DND-41 (cell line): ENCODE data around the gene PP2D1.

Experiments
- EZH2 ChIP-seq: IDR thresholded peaks from 3 replicates; pipeline ENCODE4 v1.6.1; 2012; ENCODE audit warnings: borderline replicate concordance, low read depth, mild to moderate bottlenecking, moderate library complexity, low read length, inconsistent platforms; ENCODE audit not compliant: severe bottlenecking
- TF ChIP-seq, protein P1 (sequence below): IDR thresholded peaks from 2 replicates; pipeline ENCODE4 v1.5.1; 2012; ENCODE audit warnings: borderline replicate concordance, low read length, moderate library complexity, mild to moderate bottlenecking; ENCODE audit not compliant: poor library complexity, severe bottlenecking; ENCODE audit errors: extremely low read depth

DNA sequence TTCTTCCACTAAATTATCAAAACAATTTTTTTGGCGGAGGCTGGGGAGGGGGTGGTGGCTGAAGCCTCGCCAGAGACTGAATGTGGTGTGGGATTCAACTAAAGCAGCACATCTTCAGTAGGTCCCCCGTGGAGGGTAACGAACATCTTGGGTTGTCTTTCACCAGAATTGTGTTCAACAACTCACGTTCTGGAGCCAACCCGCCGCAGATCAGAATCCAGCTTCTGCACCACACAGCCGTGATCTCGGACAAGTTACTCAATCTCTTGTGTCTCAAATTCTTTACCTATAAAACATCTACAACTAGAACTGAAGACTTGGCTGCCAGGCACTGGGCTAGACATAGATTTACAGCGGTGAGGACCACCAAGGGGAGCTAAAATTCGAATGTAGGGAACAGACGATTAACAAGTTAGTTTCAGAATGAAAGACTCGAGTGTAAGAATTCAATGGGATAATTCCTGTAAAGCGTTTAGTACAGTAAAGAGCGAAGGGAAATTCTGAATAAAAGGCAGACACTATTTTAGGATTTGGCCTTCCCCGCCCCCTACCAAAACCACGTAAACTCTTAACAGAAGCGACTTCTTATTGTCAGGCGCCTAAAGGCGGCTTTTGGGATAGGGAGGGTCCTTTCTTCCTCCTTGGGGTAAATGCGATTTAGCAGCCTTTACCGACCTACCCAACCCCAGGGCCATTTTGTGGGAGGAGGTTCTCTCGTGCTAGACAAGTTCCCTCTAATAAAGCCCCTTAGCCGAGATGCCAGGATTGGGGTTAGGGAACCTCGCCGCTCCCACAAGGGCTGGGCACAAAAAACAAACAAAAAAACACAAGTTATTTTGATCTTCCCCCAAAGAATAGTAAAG, 65.9 kb downstream of the PP2D1 start:
- TF ChIP-seq, protein P1, sequence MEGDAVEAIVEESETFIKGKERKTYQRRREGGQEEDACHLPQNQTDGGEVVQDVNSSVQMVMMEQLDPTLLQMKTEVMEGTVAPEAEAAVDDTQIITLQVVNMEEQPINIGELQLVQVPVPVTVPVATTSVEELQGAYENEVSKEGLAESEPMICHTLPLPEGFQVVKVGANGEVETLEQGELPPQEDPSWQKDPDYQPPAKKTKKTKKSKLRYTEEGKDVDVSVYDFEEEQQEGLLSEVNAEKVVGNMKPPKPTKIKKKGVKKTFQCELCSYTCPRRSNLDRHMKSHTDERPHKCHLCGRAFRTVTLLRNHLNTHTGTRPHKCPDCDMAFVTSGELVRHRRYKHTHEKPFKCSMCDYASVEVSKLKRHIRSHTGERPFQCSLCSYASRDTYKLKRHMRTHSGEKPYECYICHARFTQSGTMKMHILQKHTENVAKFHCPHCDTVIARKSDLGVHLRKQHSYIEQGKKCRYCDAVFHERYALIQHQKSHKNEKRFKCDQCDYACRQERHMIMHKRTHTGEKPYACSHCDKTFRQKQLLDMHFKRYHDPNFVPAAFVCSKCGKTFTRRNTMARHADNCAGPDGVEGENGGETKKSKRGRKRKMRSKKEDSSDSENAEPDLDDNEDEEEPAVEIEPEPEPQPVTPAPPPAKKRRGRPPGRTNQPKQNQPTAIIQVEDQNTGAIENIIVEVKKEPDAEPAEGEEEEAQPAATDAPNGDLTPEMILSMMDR: no peak
- TF ChIP-seq EZH2: no peak
